Fibroblast of villous mesenchyme (primary cell): Measurements from ENCODE around the gene PIK3CD. TPM values are rescaled to one million over a fixed set of nuclear protein-coding genes. Genes with fewer than 3 reads are reported as not detected.
"Not testable (repeated sequence)": the region's sequence is repeated elsewhere in the genome, so short reads cannot be mapped to it uniquely, and the experiment has no call there.

Experiments used
- DNase-seq: peaks from one replicate; pipeline ENCODE4 v3.0.0-alpha.2; 2010; ENCODE audit warnings: low read depth
- H3K4me3 ChIP-seq: 2 replicates; pipeline ENCODE4 v1.5.1; 2011; ENCODE audit warnings: low read depth, mild to moderate bottlenecking, low read length
- total RNA-seq: library from RNA; depleted of rRNA; stranded (reverse); fragments of >200 nt; gene quantifications from 2 replicates; pipeline ENCODE4 v1.2.3, GENCODE V29; 2012
- TF ChIP-seq, protein P1 (sequence below): IDR thresholded peaks from 2 replicates; pipeline ENCODE4 v1.5.1; 2012; ENCODE audit warnings: low read depth, mild to moderate bottlenecking, low read length; ENCODE audit not compliant: insufficient read depth

Gene PIK3CD
- total RNA-seq, 1 donor, result 27.6 TPM

DNA sequence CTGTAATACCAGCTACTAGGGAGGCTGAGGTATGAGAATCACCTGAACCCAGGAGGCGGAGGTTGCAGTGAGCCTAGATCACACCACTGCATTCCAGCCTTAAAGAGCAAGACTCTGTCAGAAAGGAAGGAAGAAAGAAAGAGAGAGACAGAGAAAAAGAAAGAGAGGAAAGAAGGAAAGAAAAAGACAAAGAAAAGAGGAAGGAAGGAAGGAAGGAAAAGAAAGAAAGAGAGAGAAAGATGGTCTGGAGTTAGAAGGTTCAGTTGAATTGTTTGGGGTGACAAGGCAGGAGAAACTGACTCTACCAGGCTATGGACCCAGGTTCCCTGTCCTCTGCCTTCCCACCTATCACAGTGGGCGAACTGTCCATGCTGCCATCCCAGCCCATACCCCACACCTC, 27.4 kb upstream of the PIK3CD start:
- TF ChIP-seq, protein P1, sequence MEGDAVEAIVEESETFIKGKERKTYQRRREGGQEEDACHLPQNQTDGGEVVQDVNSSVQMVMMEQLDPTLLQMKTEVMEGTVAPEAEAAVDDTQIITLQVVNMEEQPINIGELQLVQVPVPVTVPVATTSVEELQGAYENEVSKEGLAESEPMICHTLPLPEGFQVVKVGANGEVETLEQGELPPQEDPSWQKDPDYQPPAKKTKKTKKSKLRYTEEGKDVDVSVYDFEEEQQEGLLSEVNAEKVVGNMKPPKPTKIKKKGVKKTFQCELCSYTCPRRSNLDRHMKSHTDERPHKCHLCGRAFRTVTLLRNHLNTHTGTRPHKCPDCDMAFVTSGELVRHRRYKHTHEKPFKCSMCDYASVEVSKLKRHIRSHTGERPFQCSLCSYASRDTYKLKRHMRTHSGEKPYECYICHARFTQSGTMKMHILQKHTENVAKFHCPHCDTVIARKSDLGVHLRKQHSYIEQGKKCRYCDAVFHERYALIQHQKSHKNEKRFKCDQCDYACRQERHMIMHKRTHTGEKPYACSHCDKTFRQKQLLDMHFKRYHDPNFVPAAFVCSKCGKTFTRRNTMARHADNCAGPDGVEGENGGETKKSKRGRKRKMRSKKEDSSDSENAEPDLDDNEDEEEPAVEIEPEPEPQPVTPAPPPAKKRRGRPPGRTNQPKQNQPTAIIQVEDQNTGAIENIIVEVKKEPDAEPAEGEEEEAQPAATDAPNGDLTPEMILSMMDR, result no peak
- H3K4me3 ChIP-seq, result no peak overlapping the region
- DNase-seq, result no peak

DNA sequence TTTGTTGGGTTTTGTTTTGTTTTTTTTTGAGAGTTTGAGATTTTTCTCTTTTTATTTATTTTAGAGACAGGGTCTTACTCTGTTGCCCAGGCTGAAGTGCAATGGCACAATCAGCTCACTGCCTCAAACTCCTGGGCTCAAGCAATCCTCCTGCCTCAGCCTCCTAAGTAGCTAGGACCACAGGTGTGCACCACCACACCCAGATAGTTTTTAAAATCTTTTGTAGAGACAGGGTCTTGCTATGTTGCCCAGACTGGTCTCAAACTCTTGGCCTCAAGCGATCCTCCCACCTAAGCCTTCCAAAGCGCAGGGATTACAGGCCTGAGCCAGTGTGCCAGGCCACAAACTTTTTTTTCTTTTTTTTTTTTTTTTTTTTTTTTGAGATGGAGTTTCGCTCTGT, 26.5 kb upstream of the PIK3CD start:
- not testable (repeated sequence) for H3K4me3 ChIP-seq, DNase-seq

DNA sequence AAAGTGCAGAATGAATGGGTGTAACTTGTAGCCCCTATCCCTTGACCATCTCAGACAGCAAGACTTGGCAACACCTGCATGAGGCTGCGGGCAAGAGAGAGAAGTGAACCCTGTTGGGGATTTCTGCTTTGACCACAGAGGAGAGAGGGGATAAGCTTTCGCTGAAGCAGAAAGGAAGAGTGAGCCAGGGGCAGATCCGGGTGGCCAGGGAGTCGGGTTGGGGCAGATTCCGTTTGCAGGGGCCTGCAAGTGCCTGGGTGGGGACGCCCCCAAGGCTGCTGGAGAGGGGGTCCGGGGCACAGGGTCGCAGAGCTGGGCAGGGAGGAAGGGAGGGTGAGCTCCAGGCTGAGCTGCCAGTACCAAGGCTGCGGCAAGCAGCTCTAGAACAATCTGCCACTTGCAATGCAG, 25.3 kb upstream of the PIK3CD start:
- H3K4me3 ChIP-seq, result no peak overlapping the region
- no peak for DNase-seq
- TF ChIP-seq, protein P1, result no peak

DNA sequence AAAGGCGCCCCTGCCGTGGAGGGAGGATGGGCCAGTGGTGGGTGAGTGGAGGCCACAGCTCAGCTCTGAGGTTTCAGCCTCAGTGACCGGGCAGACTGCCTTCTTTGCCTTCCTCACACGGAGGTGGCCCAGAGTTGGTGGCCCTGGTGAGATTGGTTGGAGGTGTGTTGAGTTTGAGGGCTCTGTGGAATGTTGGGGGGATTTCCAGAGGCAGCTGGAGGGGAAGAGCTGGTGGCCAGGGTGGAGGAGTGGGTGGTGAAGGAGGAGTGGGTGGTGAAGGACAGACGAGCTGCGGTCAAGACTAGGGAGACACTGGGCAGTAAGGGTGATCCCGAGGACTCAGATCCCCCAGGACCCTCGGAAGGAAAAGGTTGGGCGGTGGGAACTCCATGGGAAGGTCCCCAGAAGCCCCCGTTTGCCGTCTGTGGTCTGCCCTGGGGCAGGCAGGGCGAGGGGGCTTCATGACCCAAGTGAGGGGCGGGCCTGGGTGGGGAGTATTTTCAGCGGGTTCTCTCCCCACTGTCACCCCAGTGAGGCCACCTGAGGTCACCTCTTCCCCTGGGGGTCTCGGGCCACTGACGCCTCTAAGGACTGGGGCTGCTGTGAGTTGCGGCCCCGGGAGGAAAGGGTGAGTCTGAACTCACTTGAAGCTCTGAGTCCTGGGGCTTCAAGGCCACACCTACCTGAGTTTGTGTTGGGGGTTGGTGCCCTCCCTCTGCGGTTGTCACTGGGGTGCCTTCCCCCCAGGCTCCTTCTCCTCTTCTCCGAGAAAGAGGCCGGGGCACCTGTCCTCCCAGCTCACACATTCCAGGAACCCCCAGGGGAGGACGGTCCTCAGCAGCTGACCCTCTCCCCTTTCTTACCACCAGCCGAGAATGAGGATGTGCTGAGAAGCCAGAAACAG, 22.7 kb upstream of the PIK3CD start:
- no peak for DNase-seq
- TF ChIP-seq, protein P1, result no peak
- no peak overlapping the region for H3K4me3 ChIP-seq

DNA sequence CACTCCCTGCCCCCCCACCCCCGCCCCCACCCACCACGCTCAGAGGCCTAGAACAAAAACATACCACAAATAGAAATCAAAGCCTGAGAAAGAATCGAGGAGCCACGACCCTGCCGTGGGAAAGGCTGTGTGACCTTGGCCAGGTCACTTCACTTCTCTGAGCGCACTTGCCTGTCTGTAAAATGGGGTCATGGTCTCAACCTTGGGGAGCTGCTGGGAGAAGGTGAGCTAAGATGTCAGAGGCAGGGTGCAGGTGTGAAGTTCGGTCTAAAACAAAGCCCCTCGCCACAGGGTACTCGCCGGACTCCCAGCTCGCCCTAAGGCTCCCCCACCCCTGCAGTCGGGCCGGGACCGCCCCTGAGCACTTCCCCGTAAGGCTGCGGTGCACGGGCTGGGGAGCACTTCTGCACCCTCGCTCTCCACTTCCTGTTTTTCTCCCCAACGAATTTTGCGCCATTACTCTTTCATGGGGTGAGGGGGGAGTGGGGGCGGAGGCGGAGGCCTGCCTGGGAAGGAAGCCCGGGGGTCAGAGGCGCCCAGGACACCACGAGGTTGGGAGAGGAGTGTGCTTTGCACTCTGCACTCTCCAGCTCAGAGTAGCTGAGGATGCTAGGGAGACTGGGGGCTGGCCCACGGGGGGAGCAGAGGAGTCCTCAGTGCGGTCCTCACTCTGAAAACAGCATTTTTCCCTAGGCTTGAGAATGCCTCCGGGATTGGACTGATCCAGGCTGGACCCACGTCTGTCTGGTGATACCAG, 21.9 kb upstream of the PIK3CD start:
- H3K4me3 ChIP-seq, result no peak overlapping the region
- TF ChIP-seq, protein P1, result no peak
- DNase-seq, result no peak

DNA sequence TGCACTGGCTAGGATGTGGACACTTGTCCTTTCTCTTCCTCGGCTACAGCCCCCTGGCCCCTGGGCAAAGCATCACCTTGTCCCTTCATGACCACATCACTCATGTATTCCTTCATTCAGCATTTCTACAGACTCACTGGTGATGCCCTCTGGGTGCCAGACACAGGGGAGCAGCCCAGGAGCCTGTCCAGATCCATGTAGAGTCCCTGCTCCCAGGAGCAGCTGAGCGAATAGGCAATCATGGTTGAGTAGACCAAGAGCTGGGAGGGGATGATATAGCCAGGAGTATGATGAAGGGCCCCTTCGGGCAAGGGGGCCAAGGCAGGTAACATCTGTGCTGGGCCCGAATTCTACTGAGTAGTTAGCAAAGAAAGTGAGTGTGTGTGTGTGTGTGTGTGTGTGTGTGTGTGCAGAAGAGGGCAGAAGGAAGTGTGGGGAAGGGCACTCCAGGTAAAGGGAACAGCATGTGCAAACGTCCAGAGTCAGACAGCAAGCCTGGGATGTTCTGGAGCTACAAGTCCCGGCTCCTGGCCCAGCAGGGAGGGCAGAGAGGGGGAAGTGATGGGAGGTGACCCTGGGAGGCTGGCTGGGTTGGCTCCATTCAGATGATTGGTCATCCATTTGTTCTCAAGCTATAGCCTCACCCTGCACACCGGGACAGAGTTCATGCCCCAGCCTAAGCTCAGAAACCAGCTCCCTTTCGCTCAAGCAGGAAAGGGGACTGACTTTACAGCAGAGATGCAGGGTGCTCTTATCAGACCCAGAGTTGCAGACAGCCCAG, 21.0 kb upstream of the PIK3CD start:
- TF ChIP-seq, protein P1, result no peak
- no peak overlapping the region for H3K4me3 ChIP-seq
- no peak for DNase-seq

DNA sequence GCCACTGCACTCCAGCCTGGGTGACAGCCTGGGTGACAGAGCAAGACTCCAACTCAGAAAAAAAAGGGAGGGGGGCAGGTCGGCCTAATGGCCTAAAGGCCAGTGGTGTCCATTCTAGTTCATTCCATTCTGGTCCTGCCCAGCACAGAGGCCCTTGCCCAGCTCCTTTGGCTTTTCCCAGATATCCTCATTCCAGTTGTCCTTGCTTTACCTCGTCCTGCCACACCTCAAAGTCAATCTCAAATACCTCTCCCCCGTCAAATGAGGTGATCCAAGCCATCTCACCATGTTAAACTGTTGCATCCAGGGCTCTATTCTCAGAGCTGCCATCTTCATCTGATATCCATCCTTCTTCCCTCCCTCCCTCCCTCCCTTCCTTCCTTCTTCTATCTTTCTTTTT, 19.9 kb upstream of the PIK3CD start:
- TF ChIP-seq, protein P1, result no peak
- no peak overlapping the region for H3K4me3 ChIP-seq
- no peak for DNase-seq
